Endothelial cell of umbilical vein (primary cell): Measurements from ENCODE around the gene TBK1.

ENCODE experiments used
- MYC ChIP-seq: IDR thresholded peaks from one replicate; pipeline ENCODE4 v1.6.1; 2011; ENCODE audit warnings: mild to moderate bottlenecking, low read depth, low read length
- POLR2A ChIP-seq: IDR thresholded peaks from 2 replicates; pipeline ENCODE4 v1.6.1; 2012; ENCODE audit warnings: low read depth, mild to moderate bottlenecking, control low read depth, low read length
- POLR2AphosphoS5 ChIP-seq: IDR thresholded peaks from 2 replicates; pipeline ENCODE4 v1.6.1; 2012; ENCODE audit warnings: low read depth, mild to moderate bottlenecking, control low read depth, low read length, moderate library complexity; ENCODE audit not compliant: insufficient read depth
- TF ChIP-seq, protein P1 (sequence below), 2 donors: IDR thresholded peaks; 1 replicate in 1 of 2; 2 replicates in 1 of 2; pipeline ENCODE4 v1.5.1; 2011; ENCODE audit warnings: low read length in 2 of 2, mild to moderate bottlenecking in 2 of 2, moderate library complexity in 2 of 2, control low read depth in 1 of 2, inconsistent platforms in 1 of 2, low read depth in 1 of 2; ENCODE audit not compliant: insufficient read depth in 1 of 2; ENCODE audit errors: extremely low read depth in 1 of 2

DNA sequence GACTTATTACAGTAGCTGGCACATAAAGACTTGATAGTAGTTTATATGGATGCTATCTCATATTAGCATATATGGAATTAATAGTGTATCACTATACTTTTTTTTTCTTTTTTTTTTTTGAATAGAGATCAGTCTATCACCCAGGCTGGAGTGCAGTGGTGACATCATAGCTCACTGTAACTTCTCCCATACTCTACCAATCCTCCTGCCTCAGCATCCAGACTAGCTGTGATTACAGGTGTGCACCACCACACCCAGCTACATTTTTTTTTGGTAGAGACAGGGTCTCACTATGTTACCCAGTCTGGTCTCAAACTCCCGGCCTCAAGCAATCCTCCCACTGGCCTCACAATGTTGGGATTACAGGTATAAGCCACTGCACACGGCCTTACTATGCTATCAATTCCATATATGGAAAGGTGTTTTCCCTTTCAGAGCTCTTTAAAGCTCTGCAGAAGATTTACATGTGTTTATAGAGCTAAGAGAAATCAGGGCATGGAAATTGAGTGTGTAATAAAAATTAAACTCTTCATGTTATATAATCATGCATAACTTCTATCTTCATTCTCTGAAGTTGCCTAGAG lies 1.8 kb upstream of the TBK1 start:
- TF ChIP-seq, protein P1, sequence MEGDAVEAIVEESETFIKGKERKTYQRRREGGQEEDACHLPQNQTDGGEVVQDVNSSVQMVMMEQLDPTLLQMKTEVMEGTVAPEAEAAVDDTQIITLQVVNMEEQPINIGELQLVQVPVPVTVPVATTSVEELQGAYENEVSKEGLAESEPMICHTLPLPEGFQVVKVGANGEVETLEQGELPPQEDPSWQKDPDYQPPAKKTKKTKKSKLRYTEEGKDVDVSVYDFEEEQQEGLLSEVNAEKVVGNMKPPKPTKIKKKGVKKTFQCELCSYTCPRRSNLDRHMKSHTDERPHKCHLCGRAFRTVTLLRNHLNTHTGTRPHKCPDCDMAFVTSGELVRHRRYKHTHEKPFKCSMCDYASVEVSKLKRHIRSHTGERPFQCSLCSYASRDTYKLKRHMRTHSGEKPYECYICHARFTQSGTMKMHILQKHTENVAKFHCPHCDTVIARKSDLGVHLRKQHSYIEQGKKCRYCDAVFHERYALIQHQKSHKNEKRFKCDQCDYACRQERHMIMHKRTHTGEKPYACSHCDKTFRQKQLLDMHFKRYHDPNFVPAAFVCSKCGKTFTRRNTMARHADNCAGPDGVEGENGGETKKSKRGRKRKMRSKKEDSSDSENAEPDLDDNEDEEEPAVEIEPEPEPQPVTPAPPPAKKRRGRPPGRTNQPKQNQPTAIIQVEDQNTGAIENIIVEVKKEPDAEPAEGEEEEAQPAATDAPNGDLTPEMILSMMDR (IDR thresholded peaks at IDR 0.05; ENCODE audit: extremely low read depth in 1 of 2, insufficient read depth in 1 of 2, low read depth in 1 of 2, low read length in 2 of 2) = no peak
- TF ChIP-seq POLR2A = no peak
- no peak for TF ChIP-seq POLR2AphosphoS5
- no peak for TF ChIP-seq MYC
